Heart left ventricle (tissue), 13 donors: ENCODE data around the gene RNASE8.

Experiments
- CTCF ChIP-seq, 12 donors: fragments of 200-600 bp; sonication (generic) in 4 of 12; IDR thresholded peaks; one replicate each; pipeline versions ENCODE4 v1.5.0 to v1.8.0; 2018 to 2022; ENCODE audit warnings: antibody characterized with exemption in 12 of 12, mild to moderate bottlenecking in 5 of 12
- POLR2A ChIP-seq, 2 donors: fragments of 450-650 bp; IDR thresholded peaks; one replicate each; pipeline ENCODE4 v1.6.1; 2017; ENCODE audit warnings: antibody characterized with exemption in 2 of 2, mild to moderate bottlenecking in 2 of 2, moderate library complexity in 2 of 2
- donor health status: ischemic (EF 13 %, LVEDD 7.1; RV severe dilation, severe dysfunction).
- donor health status: DM: no; HTN: yes; CAD: no.
- donor health status: DM: no; HTN: no; CAD: no.
- donor health status: ischemic (EF 25% LVEDD 6.9; RV normal size, moderate dysfunction).
- donor health status: ischemic (EF 25% LVEDD 5.7; RV mildly dilated, moderate dysfunction).
- donor health status: ischemic (EF 35%, LVEDD 5.7; RV mildly dilated, moderate dysfunction).
- donor health status: nonischemic (EF 11% LVEDD 7.7; RV severe dilation, severe dysfunction).
- donor health status: DM: yes; HTN: yes; CAD: no.
- donor health status: PGD.
- donor health status: ischemic (EF 29% LVEDD 5.4; RV normal size, mild dysfunction).
- donor health status: nonischemic (EF 23%, LVEDD 6.1; RV moderate dilation, normal function).

DNA sequence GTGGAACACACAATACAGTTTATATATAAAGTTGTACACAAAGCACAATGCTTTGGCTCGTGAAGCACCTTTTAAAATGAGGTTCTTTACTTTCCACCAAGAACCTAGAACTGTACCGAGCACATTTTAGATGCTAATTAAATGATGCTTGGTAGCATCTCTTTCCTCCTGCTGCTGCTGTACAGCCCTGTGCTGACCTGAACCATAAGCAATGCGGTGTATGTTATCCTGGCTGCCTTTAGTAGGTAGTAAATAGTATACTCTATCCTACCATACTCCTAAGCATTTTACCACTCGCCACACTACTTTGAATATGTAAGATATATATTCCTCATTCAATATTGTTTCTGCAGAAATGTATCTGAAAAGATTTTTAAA is 2.9 kb upstream of the RNASE8 start:
- TF ChIP-seq CTCF (IDR thresholded peaks at IDR 0.05) (no peak), POLR2A (IDR thresholded peaks at IDR 0.05) (no peak)
